ENCODE measurements around the gene STAM. TPM values are rescaled to one million over a fixed set of nuclear protein-coding genes. Genes with fewer than 3 reads are reported as not detected.

Gene STAM
- total and polyA plus RNA-seq, 10 of the 15 experiments (the other 5 are each of a cell fraction or from before 2014, with no cell fraction given), result 8.8 to 15.9 (median 14.4) TPM

GRCh38 chr10:17709492-17709891 lies 65.5 kb downstream of the STAM start:
- H3K4me2 ChIP-seq (ENCODE audit: control insufficient read depth, insufficient read depth), result no peak overlapping the region
- H3K79me2 ChIP-seq (ENCODE audit: control insufficient read depth, insufficient read depth, low read length), result no peaks in the 10 kb centered on the region
- no peaks in the 10 kb centered on the region for H4K20me1 ChIP-seq (ENCODE audit: control insufficient read depth, insufficient read depth)
- SMC1A ChIA-PET (ENCODE audit: uncharacterized antibody, unreplicated experiment), result interaction anchor here (0.8 to 0.9 kb wide), 2 partner anchors 12 to 64 kb away, joined by 3 read pairs; no protein-coding TSS in a partner anchor
- peaks cover 6 to 15% of the 10 kb centered on the region in 2 experiments for H3K36me3 ChIP-seq (ENCODE audit: control insufficient read depth in 2 of 2, insufficient read depth in 2 of 2, low read length in 1 of 2)
- H3K4me3 ChIP-seq, result no peak overlapping the region
- no peak for FAIRE-seq
- 81% methylated on average over 5 of the region's 5 CpGs for WGBS (ENCODE audit: insufficient coverage, insufficient replicate concordance, low lambda C conversion rate, missing lambda C conversion rate)
- no peak overlapping the region for H2AFZ ChIP-seq (ENCODE audit: control insufficient read depth, low read depth, low read length)
- no peaks in the 10 kb centered on the region for H3K27me3 ChIP-seq (replicated peaks in 1 of 2; ENCODE audit: control insufficient read depth in 2 of 2, insufficient read depth in 2 of 2, low read length in 1 of 2)
- intact Hi-C loops (cut with micrococcal nuclease; ENCODE audit: unreplicated experiment), result no loop called here
- RAD21 ChIA-PET (ENCODE audit: unreplicated experiment), result interaction anchor here (1.8 kb wide), 1 partner anchor 65 kb away, joined by 5 read pairs; the partner anchor contains the start of gene STAM
- in situ Hi-C loops (cut with MboI), result no loop called here
- no TSS peak for BruUV-seq (replicated peaks)
- H3K9me3 ChIP-seq (replicated peaks; ENCODE audit: control insufficient read depth, insufficient read depth, low read length), result no peaks in the 10 kb centered on the region
- TF ChIP-seq ZNF217 (IDR thresholded peaks at IDR 0.05), result no peak
- TF ChIP-seq BACH1 (IDR thresholded peaks at IDR 0.05; ENCODE audit: borderline replicate concordance), result no peak
- TF ChIP-seq SREBF1 (IDR thresholded peaks at IDR 0.05; ENCODE audit: low read length), result no peak
- no peak for TF ChIP-seq TCF12 (IDR thresholded peaks at IDR 0.05; ENCODE audit: low read depth, low read length)
- no peak for TF ChIP-seq YBX1 (IDR thresholded peaks at IDR 0.05)
- no peak for TF ChIP-seq TBL1XR1 (IDR thresholded peaks at IDR 0.05; ENCODE audit: low read depth, low read length)
- no peak for TF ChIP-seq RCOR1 (conservative IDR thresholded peaks at IDR 0.05; ENCODE audit: low read depth, low read length)
- TF ChIP-seq JUND (IDR thresholded peaks at IDR 0.05; ENCODE audit: low read depth, low read length), result no peak
- TF ChIP-seq NKRF (conservative IDR thresholded peaks at IDR 0.05), result no peak
- TF ChIP-seq FOXM1 (IDR thresholded peaks at IDR 0.05; ENCODE audit: low read depth, low read length), result no peak
- no peak for TF ChIP-seq HDGF (IDR thresholded peaks at IDR 0.05)
- TF ChIP-seq NBN (IDR thresholded peaks at IDR 0.05), result no peak
- TF ChIP-seq EED (IDR thresholded peaks at IDR 0.05; ENCODE audit: low read depth), result no peak
- no peak for TF ChIP-seq MEF2B (IDR thresholded peaks at IDR 0.05; ENCODE audit: partially characterized antibody, poor library complexity, severe bottlenecking)
- TF ChIP-seq KLF5 (IDR thresholded peaks at IDR 0.05; ENCODE audit: partially characterized antibody), result no peak
- no peak for TF ChIP-seq SMARCA5 (IDR thresholded peaks at IDR 0.05)
- no peak for TF ChIP-seq MEF2A (IDR thresholded peaks at IDR 0.05; ENCODE audit: insufficient read depth, low read depth, low read length)
- TF ChIP-seq E2F4 (IDR thresholded peaks at IDR 0.05; ENCODE audit: low read depth, low read length), result no peak
- no peak for TF ChIP-seq SUZ12 (IDR thresholded peaks at IDR 0.05; ENCODE audit: unreplicated experiment)
- no peak for TF ChIP-seq REST (IDR thresholded peaks at IDR 0.05; ENCODE audit: low read depth, low read length)
- H3K27ac ChIP-seq (ENCODE audit: control insufficient read depth, insufficient read depth), result no peak overlapping the region
- no peak for ATAC-seq
- H3K4me1 ChIP-seq (ENCODE audit: control insufficient read depth, insufficient read depth, low read length), result no peaks in the 10 kb centered on the region
- H3K9ac ChIP-seq (ENCODE audit: control insufficient read depth, insufficient read depth, low read length), result no peak overlapping the region
- DNase-seq (ENCODE audit: low read depth, low spot score), result no peak
- CTCF ChIA-PET, result interaction anchor here (0.9 kb wide), 1 partner anchor 331 kb away, joined by 4 read pairs; no protein-coding TSS in a partner anchor
- POLR2A ChIA-PET, result no interaction called here
